Measurements from ENCODE around the gene UBE2A.

- TF ChIP-seq CTCF (IDR thresholded peaks at IDR 0.05) = no peak
- TF ChIP-seq POLR2A (IDR thresholded peaks at IDR 0.05) = no peak
Measured at GRCh38 chrX:119589810-119590209, 15.4 kb downstream of the UBE2A start.
